Kidney tubule cell (primary cell): Measurements from ENCODE around the gene KRTAP4-5.
"Not testable (repeated sequence)": the region's sequence is repeated elsewhere in the genome, so short reads cannot be mapped to it uniquely, and the experiment has no call there.

Experiments used
- DNase-seq: peaks from one replicate; pipeline ENCODE4 v3.0.0-alpha.2; 2018; ENCODE audit warnings: low spot score

Gene KRTAP4-5

GRCh38 chr17:41147531-41148204 is 2.0 kb downstream of the KRTAP4-5 start:
- no peak for DNase-seq

- no peak for DNase-seq
Observed at GRCh38 chr17:41145261-41145660, 4.4 kb downstream of the KRTAP4-5 start.

- DNase-seq: no peak
Observed at GRCh38 chr17:41144846-41145245, 4.8 kb downstream of the KRTAP4-5 start.

DNA sequence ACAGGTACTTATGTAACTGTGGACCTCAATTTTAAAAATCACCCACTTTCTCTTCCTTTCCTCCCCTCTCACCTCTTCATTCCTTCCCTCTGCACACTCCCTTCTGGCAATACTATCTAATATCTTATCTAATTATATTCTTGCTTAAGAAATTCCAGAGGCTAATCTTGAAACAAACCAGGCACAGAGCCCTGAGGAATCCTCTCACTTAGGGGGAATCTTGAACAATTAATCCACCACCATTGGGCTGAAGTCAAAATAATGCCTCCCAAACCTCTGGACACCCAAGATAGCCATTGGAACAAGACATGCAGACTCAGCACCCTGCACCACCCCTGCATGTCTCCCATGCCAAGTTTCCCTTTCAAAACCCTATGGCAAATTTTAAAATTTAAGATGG is 8.3 kb downstream of the KRTAP4-5 start:
- no peak for DNase-seq

DNA sequence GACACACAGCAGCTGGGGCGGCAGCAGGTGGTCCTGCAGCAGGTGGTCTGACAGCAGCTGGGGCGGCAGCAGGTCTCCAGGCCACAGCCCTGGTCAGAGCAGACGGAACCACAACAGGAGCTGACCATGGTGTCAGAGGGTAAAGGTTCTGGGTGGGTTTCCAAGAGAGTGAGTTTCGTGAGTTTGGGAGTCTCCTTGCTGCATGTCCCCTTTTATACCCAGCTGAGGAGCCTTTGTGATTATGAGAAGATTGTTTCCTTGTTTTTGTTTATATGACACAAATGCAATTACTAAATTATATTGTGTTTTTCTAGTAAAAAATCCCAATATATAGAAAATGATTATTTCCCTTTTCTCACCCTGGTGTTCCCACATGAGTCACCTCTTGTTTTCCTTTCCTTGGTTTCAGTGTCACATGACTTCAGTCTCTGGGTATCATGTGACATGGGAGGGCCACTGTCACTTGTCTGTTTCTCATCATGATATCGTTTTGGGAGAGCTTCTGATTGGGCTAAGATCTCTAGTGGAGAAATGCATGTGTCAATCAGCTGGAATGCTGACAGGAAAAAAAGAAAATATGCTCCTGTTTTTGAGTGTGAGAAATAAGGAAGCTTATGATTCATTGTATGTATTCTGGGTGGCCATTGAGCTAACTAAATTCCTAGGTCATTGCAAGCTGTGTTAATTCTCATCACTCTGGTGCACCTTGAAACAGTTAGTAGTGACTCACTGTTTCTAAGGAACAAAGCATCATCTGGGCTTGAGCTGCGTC is 9.1 kb downstream of the KRTAP4-5 start, which contains the start of gene KRTAP4-6:
TSS of gene KRTAP4-6 (minus strand) at position 185 of the 772 bp plus-strand sequence. CDS start at position 128, 57 bp downstream.
- DNase-seq: peak; percentile 100

DNA sequence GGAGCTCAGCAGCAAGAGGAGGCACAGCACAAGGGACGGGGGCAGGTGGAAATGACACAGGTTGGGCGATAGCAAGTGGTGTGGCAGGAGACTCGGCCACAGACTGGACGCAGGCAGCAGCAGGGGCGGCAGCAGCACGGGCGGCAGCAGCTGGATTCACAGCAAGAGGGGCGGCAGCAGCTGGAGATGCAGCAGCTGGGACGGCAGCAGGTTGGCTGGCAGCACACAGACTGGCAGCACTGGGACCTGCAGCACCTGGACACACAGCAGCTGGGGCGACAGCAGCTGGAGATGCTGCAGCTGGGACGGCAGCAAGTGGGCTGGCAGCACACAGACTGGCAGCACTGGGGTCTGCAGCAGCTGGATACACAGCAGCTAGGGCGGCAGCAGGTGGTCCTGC is 9.8 kb downstream of the KRTAP4-5 start:
- DNase-seq: not testable (repeated sequence)

GRCh38 chr17:41133880-41134735 is 15.5 kb downstream of the KRTAP4-5 start:
- DNase-seq: peak; percentile 52

- peak; percentile 93 for DNase-seq
Observed at GRCh38 chr17:41131979-41132378, 17.6 kb downstream of the KRTAP4-5 start.

DNA sequence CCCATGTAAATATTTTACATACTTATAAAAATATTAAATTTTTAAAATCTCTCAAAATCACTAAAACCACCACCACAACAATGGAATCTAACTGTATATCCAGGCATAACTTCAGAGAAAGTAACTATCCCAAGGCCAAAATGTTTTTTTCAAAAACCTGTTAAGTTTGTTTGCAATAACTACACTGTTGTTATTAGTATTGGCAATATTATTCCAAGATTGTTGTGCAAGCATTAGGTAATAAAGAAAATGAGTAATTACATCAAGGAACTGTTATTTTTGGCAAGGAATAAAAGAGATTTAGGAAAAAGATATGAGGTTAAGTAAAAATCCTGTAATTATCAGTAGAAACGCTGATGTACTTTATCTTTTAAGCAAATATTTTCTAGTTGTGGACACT is 22.3 kb downstream of the KRTAP4-5 start:
- DNase-seq: no peak

DNA sequence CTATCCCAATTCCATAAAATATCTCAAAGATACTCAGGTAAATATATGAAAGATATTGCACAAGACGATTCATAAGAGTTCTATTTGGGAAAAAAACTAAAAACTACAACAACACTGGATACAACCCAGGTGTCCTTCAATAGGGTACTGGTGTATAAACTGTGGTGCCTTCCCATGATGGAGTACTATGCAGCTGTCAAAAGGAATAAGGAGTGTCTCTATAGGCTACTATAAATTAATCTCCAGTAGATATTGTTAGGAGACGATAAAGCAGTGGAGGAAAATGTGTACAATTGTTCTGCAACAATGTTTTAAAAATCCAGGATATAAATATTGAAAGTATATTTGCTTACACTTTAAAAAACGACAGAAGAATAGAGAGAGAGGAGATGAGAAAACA is 23.2 kb downstream of the KRTAP4-5 start:
- no peak for DNase-seq

- DNase-seq: no peak
Observed at GRCh38 chr17:41125064-41125463, 24.6 kb downstream of the KRTAP4-5 start.

DNA sequence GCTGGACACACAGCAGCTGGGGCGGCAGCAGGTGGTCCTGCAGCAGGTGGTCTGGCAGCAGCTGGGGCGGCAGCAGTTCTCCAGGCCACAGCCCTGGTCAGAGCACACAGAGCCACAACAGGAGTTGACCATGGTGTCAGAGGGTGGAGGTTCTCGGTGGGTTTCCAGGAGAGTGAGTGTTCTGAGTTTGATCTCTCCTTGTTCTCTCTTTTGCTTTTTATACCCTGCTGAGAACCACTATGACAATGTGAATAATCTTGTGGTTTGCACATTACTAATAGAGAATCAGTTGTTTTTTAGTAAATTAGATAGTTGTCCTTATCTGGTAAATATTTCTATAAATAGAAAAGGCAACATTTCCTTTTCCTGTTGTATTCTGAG is 25.6 kb downstream of the KRTAP4-5 start, which contains the start of gene KRTAP4-12:
TSS of gene KRTAP4-12 (minus strand) at position 192 of the 381 bp plus-strand sequence. CDS start at position 132, 60 bp downstream.
- not testable (repeated sequence) for DNase-seq

DNA sequence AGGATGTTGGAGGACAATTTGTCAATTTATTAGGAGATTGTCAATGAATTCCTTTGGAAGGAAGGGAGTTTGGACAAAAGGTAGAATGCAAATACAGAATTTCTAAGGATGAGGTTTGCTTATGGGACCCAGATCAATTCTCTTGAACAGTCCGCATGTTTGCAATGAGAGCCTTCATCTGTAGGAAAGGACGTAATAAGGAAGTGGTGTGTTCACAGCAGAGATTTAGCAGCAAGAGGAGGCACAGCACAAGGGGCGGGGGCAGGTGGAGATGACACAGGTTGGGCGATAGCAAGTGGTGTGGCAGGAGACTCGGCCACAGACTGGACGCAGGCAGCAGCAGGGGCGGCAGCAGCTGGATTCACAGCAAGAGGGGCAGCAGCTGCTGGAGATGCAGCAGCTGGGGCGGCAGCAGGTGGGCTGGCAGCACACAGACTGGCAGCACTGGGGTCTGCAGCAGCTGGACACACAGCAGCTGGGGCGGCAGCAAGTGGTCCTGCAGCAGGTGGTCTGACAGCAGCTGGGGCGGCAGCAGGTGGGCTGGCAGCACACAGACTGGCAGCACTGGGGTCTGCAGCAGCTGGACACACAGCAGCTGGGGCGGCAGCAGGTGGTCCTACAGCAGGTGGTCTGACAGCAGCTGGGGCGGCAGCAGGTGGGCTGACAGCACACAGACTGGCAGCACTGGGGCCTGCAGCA is 26.2 kb downstream of the KRTAP4-5 start:
- DNase-seq: not testable (repeated sequence)

GRCh38 chr17:41121742-41122141 is 27.9 kb downstream of the KRTAP4-5 start:
- no peak for DNase-seq

GRCh38 chr17:41119696-41120690 is 29.6 kb downstream of the KRTAP4-5 start:
- DNase-seq: not testable (repeated sequence)

DNA sequence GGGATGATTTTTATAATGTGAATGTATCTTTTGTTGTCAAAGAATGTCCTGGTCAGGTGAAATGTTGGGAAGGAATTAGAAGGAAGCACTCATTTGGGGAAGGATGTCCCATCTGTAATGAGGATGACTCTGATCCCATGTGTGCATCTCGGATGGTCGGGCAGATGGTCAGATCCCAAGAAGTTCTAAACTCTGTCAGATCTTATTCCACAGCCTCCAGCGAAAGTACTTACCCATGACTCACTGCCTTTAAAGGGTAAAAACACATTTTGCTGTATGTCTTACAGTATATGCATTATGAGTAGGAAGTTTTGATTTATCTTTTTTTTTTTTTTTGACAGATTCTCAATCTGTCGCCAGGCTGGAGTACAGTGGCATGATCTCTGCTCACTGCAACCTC is 30.9 kb downstream of the KRTAP4-5 start:
- no peak for DNase-seq

DNA sequence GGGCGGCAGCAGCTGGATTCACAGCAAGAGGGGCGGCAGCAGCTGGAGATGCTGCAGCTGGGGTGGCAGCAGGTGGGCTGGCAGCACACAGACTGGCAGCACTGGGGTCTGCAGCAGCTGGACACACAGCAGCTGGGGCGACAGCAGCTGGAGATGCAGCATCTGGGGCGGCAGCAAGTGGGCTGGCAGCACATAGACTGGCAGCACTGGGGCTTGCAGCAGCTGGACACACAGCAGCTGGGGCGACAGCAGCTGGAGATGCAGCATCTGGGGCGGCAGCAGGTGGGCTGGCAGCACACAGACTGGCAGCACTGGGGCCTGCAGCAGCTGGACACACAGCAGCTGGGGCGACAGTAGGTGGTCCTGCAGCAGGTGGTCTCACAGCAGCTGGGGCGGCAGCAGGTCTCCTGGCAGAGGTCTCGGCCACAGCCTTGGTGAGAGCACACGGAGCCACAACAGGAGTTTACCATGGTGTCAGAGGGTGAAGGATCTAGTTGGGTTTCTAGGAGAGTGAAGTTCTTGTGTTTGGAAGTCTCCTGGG is 31.7 kb downstream of the KRTAP4-5 start, which contains the start of gene KRTAP4-11:
TSS of gene KRTAP4-11 (minus strand) at position 528 of the 541 bp plus-strand sequence. CDS start at position 470, 58 bp downstream.
- DNase-seq: not testable (repeated sequence)

DNA sequence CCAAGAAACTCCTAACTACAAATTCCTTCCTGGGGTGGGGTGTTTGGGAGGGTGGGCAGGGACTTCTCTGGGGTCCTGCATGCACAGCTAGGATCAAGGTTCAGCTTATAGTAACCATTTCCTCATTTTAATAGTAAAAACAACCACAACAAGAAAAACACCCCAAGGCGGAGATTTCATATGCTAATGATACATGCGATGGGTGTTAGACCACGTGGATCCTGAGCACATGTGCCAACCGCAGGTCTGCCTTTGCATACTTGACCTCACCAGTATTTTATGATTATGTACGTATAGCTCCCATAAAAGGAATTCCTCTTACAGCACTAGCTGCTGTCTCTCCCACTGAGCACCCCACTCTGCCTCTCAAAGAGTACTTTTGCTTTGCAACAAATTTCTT is 33.3 kb downstream of the KRTAP4-5 start:
- no peak for DNase-seq

DNA sequence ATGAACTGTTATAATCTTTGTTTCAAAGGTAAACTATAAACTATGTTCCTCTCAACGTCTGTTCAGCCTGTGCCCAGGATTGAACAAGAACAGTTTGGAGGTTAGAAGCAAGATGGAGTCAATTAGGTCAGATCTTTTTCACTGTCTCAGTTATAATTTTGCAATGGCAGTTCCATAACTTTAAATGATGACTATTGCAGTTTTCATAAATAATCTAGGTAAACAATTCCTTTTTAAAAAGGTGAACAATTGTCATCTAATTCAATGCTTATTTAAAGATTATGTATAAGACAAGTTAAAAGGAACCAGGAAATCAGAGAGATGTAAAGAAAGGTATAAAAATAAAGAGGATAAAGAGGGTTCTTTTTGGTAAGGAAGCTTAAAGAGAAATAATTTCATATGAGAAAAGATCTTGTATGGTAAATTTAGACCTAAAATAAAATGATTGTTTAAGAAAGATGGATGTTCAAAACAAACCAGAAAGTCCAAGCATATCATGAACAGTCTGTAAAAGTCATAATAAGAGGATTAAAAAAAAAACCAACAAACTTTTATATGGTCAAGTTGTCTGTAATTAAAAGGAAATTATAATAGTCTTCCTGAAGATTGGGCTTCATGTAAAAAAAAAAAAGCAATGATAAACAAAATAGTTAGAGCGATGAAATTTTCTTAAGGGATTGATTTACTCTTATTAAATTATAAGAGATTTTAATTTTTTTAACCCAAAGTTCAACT is 38.3 kb downstream of the KRTAP4-5 start:
- no peak for DNase-seq
